Iris pigment epithelial cell (primary cell): ENCODE data around the gene CACNG6.

Source experiments
- DNase-seq: peaks from one replicate; pipeline ENCODE4 v3.0.0-alpha.2; 2011; ENCODE audit warnings: low read depth

Gene CACNG6

DNA sequence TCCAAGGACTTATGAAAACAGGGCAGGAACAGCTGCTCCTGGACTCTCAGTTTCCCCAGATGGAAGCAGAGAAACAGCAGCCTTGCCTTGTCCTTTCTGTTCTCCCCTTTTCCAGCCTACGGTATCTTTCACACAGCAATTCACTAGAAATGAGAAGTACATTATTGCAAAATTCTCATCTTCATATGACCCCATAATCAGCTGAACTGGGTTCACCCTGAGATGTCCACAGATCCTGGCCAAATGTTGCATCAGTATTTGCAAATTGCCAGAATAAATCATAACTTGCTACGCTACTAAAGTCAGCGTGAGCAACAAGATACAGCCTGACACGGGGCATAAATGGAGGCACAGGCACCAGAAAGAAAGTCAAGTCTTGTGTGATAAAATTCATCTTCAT lies 56.2 kb downstream of the CACNG6 start:
- no peak for DNase-seq
